ENCODE measurements around the gene EYA3.

DNA sequence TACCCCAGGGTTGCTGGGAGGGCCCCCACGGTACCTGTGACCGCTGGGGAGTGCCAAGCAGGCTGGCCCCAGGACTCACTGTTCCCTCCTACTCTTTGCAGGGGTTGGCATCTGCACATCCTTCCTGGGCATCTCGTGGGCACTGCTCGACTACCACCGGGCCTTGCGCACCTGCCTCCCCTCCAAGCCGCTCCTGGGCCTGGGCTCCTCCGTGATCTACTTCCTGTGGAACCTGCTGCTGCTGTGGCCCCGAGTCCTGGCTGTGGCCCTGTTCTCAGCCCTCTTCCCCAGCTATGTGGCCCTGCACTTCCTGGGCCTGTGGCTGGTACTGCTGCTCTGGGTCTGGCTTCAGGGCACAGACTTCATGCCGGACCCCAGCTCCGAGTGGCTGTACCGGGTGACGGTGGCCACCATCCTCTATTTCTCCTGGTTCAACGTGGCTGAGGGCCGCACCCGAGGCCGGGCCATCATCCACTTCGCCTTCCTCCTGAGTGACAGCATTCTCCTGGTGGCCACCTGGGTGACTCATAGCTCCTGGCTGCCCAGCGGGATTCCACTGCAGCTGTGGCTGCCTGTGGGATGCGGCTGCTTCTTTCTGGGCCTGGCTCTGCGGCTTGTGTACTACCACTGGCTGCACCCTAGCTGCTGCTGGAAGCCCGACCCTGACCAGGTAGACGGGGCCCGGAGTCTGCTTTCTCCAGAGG, 121.9 kb downstream of the EYA3 start:
- no peak for TF ChIP-seq POLR2A (IDR thresholded peaks at IDR 0.05)
- TF ChIP-seq, protein P1, sequence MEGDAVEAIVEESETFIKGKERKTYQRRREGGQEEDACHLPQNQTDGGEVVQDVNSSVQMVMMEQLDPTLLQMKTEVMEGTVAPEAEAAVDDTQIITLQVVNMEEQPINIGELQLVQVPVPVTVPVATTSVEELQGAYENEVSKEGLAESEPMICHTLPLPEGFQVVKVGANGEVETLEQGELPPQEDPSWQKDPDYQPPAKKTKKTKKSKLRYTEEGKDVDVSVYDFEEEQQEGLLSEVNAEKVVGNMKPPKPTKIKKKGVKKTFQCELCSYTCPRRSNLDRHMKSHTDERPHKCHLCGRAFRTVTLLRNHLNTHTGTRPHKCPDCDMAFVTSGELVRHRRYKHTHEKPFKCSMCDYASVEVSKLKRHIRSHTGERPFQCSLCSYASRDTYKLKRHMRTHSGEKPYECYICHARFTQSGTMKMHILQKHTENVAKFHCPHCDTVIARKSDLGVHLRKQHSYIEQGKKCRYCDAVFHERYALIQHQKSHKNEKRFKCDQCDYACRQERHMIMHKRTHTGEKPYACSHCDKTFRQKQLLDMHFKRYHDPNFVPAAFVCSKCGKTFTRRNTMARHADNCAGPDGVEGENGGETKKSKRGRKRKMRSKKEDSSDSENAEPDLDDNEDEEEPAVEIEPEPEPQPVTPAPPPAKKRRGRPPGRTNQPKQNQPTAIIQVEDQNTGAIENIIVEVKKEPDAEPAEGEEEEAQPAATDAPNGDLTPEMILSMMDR (IDR thresholded peaks at IDR 0.05 in 8 of 11, conservative IDR thresholded peaks at IDR 0.05 in 3 of 11): no peak
- peak in 1 of 3 donors; percentile 51 for TF ChIP-seq POLR2AphosphoS5 (IDR thresholded peaks at IDR 0.05)
